ENCODE measurements around the gene C16orf92.

Gene C16orf92

DNA sequence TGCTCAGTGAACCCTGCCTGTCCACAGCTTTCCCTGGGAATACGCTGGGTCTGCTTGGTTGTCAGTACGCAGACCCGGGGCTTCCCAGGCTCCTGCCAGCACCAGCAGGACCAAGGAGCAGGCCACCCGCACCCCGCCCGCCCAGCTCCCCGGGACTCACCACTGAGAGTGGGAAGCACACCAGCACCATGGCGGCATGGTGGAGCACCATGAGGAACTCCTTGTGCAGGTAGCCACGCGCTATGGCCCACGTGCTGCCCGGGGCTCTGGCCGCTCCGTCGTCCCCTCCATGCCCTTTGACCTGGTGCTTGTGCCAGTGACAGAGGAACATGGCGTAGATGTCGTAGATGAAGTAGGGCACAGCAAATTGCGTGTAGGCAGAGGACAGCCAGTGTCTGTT is 3.5 kb downstream of the C16orf92 start:
- DNase-seq (ENCODE audit: extremely low read depth, low read depth): no peak
- TF ChIP-seq, protein P1, sequence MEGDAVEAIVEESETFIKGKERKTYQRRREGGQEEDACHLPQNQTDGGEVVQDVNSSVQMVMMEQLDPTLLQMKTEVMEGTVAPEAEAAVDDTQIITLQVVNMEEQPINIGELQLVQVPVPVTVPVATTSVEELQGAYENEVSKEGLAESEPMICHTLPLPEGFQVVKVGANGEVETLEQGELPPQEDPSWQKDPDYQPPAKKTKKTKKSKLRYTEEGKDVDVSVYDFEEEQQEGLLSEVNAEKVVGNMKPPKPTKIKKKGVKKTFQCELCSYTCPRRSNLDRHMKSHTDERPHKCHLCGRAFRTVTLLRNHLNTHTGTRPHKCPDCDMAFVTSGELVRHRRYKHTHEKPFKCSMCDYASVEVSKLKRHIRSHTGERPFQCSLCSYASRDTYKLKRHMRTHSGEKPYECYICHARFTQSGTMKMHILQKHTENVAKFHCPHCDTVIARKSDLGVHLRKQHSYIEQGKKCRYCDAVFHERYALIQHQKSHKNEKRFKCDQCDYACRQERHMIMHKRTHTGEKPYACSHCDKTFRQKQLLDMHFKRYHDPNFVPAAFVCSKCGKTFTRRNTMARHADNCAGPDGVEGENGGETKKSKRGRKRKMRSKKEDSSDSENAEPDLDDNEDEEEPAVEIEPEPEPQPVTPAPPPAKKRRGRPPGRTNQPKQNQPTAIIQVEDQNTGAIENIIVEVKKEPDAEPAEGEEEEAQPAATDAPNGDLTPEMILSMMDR (IDR thresholded peaks at IDR 0.05; ENCODE audit: low read depth, low read length): no peak

DNA sequence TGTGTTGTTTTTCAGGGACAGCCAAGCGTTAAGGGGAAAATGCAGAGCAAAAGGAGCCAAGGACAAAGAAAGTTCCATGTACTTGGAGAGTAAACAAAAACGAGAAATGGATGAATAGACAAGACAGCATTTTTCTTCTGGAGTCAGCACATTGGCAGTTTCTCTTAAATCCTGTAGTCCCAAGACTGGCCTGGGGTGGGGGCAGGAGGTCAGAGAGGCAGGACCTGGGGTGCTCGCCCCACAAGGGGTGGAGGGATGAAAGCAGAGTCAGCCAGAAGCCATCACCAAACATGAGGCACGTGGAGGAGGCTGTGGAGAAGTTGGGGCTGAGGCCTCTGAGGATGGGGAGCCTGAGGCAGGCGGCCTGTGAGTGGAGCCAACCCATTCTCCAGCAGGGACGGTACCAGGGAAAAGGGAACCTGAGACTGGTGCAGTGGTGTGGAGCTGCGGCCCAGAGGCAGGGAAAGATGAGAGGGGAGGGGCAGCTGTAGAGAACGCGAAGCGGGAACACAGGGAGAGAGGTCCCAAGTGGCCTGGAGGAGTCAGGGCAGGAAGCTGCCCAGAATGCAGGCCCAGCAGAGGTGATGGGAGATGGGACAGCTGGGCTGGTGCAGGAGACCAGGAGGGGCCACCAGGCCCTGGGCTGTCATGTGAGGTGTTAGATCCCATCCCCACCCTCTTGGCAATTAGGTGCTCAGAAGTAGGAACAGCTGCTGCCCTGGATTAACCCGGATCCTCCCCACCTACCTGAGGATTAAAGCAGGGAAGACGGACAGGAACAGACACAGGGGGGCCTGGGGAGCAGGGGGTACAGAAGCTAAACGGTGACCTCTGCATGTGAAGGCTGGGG is 4.8 kb downstream of the C16orf92 start:
- DNase-seq (ENCODE audit: extremely low read depth, low read depth): no peak
- TF ChIP-seq, protein P1 (IDR thresholded peaks at IDR 0.05; ENCODE audit: low read depth, low read length): no peak

DNA sequence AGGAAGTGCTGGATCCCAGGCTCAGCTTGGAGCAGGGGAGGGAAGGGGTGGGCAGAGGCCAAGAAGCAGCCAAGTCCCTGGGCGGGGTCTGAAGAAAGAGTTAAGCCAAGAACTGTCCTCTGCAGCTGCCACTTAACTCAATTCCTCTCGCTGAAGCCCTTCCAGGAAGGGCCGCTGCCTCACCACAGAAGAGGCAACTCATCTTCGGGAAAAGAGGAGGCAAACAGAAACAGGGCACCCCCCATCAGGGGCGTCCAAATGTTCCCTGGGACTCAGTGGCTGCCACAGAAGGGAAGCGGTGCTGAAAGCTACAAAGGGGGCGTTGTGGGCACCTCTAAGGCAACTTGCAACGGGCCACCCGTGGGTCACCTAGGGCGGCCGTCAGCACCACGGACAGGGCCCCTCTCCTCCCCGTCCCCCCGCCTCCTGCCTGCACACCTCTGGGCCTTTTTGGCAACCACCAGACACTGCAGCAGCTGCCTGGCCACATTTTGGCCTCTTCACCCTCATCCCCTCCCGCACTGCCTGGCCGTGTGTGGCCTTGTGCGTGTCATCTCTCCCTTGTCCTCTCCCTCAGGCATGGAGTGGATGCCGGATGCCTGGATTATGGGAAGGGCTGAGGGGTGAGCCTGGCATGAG is 5.6 kb downstream of the C16orf92 start:
- DNase-seq (ENCODE audit: extremely low read depth, low read depth): no peak
- TF ChIP-seq, protein P1 (IDR thresholded peaks at IDR 0.05; ENCODE audit: low read depth, low read length): no peak

DNA sequence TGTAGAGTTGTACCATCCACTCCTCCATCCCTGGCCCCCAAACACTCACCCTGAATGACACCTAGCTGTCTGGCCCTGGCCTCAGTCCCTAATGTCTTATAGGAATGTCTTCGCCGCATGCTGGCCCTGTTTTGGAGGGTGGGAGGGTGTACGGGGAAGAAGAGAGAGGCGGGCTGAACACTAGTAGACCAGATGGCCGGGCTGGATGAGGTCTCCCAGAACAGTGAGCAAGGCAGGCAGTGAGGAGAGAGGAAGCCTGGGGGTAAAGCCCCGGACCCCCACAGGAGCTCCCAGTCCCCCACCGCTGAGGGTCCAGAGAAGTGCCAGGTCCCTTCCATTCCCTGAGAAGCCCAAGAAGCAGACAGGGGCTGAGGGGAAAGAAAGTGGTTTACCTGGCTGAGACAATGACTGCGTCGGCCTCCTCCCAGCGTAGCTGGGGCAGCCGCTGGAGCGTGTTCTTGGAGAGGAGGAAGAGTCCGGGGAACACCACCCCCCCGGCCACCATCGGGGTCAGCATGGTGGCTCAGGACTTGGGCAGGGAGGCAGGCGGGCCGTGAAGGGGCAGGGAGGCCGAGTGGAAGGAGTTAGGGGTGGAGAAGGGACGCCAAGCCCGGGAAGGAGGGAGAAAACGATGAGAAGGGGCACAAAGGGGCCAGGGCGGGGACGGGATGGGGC is 7.2 kb downstream of the C16orf92 start:
- DNase-seq (ENCODE audit: extremely low read depth, low read depth): no peak
- TF ChIP-seq, protein P1 (IDR thresholded peaks at IDR 0.05; ENCODE audit: low read depth, low read length): no peak

DNA sequence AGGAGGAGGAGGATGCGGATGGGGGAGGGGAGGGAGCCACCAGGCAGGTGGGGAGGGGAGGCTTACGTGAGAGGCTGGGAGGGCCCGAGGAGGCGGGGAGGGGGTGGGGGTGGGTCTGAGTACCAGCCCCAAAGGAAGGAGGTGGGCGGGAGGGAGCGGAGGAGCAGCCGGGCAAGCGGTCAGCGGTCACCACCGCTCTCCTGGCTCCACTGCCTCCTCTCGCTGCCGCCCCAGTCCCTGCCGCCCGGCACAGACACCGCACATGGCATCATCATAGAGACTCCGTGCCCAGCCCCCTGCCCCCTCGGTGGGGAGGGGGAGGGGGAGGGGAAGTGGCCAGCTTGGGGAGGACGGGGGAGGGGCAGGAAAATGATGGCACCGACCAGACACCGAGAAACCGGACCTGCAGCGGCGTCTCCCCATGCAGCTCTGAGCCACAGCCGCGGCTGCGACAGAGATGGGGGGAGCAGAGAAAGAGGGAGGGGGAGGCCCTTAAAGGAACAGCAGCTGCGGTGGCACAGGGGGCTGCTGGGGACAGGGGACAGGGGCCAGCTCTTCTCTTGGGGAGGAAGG is 7.9 kb downstream of the C16orf92 start, which contains the start of gene TLCD3B:
TLCD3B (minus strand) TSS at position 431 of the 573 bp plus-strand sequence. CDS start 744 bp downstream, outside the sequence.
- TF ChIP-seq, protein P1 (IDR thresholded peaks at IDR 0.05; ENCODE audit: low read depth, low read length): no peak
- no peak for DNase-seq (ENCODE audit: extremely low read depth, low read depth)

DNA sequence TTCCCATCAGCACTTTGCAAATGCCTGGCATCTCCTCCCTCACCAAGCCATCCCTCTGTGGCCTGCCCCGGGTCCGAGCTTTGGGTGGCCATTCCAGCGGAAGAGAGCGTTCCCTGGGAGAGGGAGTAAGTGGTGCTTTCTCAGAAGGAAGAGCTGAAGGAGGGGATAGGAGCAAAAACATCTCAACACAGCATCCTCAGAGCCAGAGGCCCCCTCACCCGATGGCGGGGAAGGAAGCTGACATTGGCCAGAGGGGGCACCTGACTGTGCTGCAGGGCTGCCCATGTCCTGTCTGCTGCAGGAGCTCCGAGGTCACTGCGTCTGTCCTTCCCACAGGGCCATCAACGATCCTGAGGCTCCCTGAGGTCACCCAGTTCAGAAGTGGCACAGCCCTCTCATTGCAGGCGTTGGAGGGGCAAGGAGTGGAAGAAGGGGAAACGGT is 8.5 kb downstream of the C16orf92 start:
- TF ChIP-seq, protein P1 (IDR thresholded peaks at IDR 0.05; ENCODE audit: low read depth, low read length): no peak

More for the DNA sequence above, 8.5 kb downstream of the C16orf92 start:
- DNase-seq (ENCODE audit: extremely low read depth, low read depth): no peak
